Heart left ventricle (tissue), 13 donors: ENCODE data around the gene SPINK8.

Experiments
- POLR2A ChIP-seq, 2 donors: fragments of 450-650 bp; IDR thresholded peaks; one replicate each; pipeline ENCODE4 v1.6.1; 2017; ENCODE audit warnings: antibody characterized with exemption in 2 of 2, mild to moderate bottlenecking in 2 of 2, moderate library complexity in 2 of 2
- TF ChIP-seq, protein P1 (sequence below), 12 donors: fragments of 200-600 bp; sonication (generic) in 4 of 12; IDR thresholded peaks; one replicate each; pipeline versions ENCODE4 v1.5.0 to v1.8.0; 2018 to 2022; ENCODE audit warnings: antibody characterized with exemption in 12 of 12, mild to moderate bottlenecking in 5 of 12
- donor health status: ischemic (EF 13 %, LVEDD 7.1; RV severe dilation, severe dysfunction).
- donor health status: DM: no; HTN: yes; CAD: no.
- donor health status: DM: no; HTN: no; CAD: no.
- donor health status: ischemic (EF 25% LVEDD 6.9; RV normal size, moderate dysfunction).
- donor health status: ischemic (EF 25% LVEDD 5.7; RV mildly dilated, moderate dysfunction).
- donor health status: ischemic (EF 35%, LVEDD 5.7; RV mildly dilated, moderate dysfunction).
- donor health status: nonischemic (EF 11% LVEDD 7.7; RV severe dilation, severe dysfunction).
- donor health status: DM: yes; HTN: yes; CAD: no.
- donor health status: PGD.
- donor health status: ischemic (EF 29% LVEDD 5.4; RV normal size, mild dysfunction).
- donor health status: nonischemic (EF 23%, LVEDD 6.1; RV moderate dilation, normal function).

DNA sequence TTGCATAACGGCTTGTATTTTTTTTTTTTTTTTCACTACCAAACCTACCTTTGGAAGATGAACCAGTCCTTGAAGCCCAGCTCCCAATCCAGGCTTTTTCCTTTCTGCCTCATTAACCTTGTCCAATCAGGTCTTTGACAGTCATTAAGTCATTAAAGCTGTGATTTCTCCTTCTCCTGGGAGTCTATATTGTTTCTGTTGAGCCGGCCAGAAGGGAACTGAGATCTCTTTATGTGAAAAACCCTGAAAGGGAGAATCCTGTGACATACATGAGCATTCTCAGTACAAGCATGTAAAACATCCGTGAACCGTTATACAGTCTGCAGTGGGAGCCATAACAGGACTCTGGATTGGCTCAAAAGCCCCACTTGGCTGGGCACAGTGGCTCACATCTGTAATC is 52.6 kb downstream of the SPINK8 start:
- TF ChIP-seq, protein P1, sequence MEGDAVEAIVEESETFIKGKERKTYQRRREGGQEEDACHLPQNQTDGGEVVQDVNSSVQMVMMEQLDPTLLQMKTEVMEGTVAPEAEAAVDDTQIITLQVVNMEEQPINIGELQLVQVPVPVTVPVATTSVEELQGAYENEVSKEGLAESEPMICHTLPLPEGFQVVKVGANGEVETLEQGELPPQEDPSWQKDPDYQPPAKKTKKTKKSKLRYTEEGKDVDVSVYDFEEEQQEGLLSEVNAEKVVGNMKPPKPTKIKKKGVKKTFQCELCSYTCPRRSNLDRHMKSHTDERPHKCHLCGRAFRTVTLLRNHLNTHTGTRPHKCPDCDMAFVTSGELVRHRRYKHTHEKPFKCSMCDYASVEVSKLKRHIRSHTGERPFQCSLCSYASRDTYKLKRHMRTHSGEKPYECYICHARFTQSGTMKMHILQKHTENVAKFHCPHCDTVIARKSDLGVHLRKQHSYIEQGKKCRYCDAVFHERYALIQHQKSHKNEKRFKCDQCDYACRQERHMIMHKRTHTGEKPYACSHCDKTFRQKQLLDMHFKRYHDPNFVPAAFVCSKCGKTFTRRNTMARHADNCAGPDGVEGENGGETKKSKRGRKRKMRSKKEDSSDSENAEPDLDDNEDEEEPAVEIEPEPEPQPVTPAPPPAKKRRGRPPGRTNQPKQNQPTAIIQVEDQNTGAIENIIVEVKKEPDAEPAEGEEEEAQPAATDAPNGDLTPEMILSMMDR (IDR thresholded peaks at IDR 0.05): no peak
- no peak for TF ChIP-seq POLR2A (IDR thresholded peaks at IDR 0.05)
